Cardiac muscle cell (in vitro differentiated cells and primary cell): Measurements from ENCODE around the gene CTRB1. TPM values are rescaled to one million over a fixed set of nuclear protein-coding genes. Genes with fewer than 3 reads are reported as not detected.
"Not testable (repeated sequence)": the region's sequence is repeated elsewhere in the genome, so short reads cannot be mapped to it uniquely, and the experiment has no call there.

Source experiments
- DNase-seq, 2 donors: peaks; one replicate each; pipeline versions ENCODE4 v3.0.0 to v3.0.0-alpha.2; 2010 to 2017; ENCODE audit warnings: low read depth in 1 of 2, low spot score in 1 of 2
- H3K27ac ChIP-seq: fragments of 200-600 bp; sonication (generic); 2 replicates; pipeline ENCODE4 v1.5.1; 2016
- H3K27me3 ChIP-seq: fragments of 200-600 bp; sonication (generic); 2 replicates; pipeline ENCODE4 v1.6.0; 2016; ENCODE audit warnings: control low read depth
- H3K36me3 ChIP-seq: fragments of 200-600 bp; sonication (generic); 2 replicates; pipeline ENCODE4 v1.5.1; 2016; ENCODE audit warnings: control low read depth
- H3K4me1 ChIP-seq: fragments of 200-600 bp; sonication (generic); 2 replicates; pipeline ENCODE4 v1.8.1; 2017; ENCODE audit warnings: low read depth, mild to moderate bottlenecking, mixed run types
- H3K4me3 ChIP-seq: fragments of 200-600 bp; sonication (generic); 2 replicates; pipeline ENCODE4 v1.5.1; 2016; ENCODE audit warnings: mild to moderate bottlenecking
- H3K9me3 ChIP-seq: fragments of 200-600 bp; sonication (generic); 2 replicates; pipeline ENCODE4 v1.5.1; 2017; ENCODE audit warnings: low read depth, mild to moderate bottlenecking, control low read depth
- CTCF ChIP-seq: IDR thresholded peaks from 2 replicates; pipeline ENCODE4 v1.5.1; 2012; ENCODE audit warnings: low read depth, mild to moderate bottlenecking, low read length
- polyA plus RNA-seq: library from polyadenylated mRNA; unstranded; fragments of >200 nt; fragmentation: Nextera tagmentation; extraction: Ambion mirVana; gene quantifications from 2 replicates; pipeline ENCODE4 v1.2.1, GENCODE V29; 2016
- total RNA-seq: library from RNA; depleted of rRNA; stranded (reverse); fragments of >200 nt; gene quantifications from 2 replicates; pipeline ENCODE4 v1.2.3, GENCODE V29; 2016

Gene CTRB1
- total and polyA plus RNA-seq, 2 experiments from 2014 or later, result 1.1 TPM; not detected in 1

GRCh38 chr16:75216127-75216526 lies 2.7 kb upstream of the CTRB1 start:
- no peak overlapping the region for H3K27ac ChIP-seq
- DNase-seq, result no peak
- TF ChIP-seq CTCF, result no peak

DNA sequence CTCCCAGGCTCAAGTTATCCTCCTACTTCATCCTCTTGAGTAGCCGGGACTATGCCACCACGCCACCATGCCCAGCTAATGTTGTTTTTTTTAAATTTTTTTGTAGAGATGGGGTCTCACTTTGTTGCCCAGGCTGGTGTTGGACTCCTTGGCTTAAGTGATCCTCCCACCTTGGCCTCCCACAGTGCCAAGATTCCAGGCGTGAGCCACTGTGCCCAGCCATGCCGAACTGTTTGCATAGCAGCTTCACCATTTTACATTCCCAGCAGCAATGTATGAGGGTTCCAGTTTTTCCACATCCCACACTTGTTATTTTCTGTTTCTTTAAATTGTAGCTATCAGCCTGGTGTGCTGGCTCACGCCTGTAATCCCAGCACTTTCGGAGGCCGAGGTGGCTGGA lies 2.2 kb upstream of the CTRB1 start:
- H3K9me3 ChIP-seq, result no peaks in the 10 kb centered on the region
- H3K27ac ChIP-seq, result no peak overlapping the region
- no peak for DNase-seq
- TF ChIP-seq CTCF, result no peak
- H3K4me3 ChIP-seq, result no peak overlapping the region
- H3K36me3 ChIP-seq, result no peaks in the 10 kb centered on the region
- H3K27me3 ChIP-seq, result no peaks in the 10 kb centered on the region
- no peaks in the 10 kb centered on the region for H3K4me1 ChIP-seq

More at GRCh38 chr16:75216127-75216526, 2.7 kb upstream of the CTRB1 start:
- H3K9me3 ChIP-seq, result no peaks in the 10 kb centered on the region
- no peaks in the 10 kb centered on the region for H3K4me1 ChIP-seq
- H3K27me3 ChIP-seq, result no peaks in the 10 kb centered on the region
- no peaks in the 10 kb centered on the region for H3K36me3 ChIP-seq
- no peak overlapping the region for H3K4me3 ChIP-seq

GRCh38 chr16:75217389-75217851 lies 1.4 kb upstream of the CTRB1 start:
- no peak for TF ChIP-seq CTCF
- Histone ChIP-seq H3K4me1 (no peaks in the 10 kb centered on the region), H3K27ac (no peak overlapping the region), H3K9me3 (no peaks in the 10 kb centered on the region), H3K27me3 (no peaks in the 10 kb centered on the region), H3K36me3 (no peaks in the 10 kb centered on the region), H3K4me3 (no peak overlapping the region)
- DNase-seq, result no peak

GRCh38 chr16:75219088-75219487 lies 300 bp downstream of the CTRB1 start:
- Histone ChIP-seq H3K36me3 (no peaks in the 10 kb centered on the region), H3K9me3 (no peaks in the 10 kb centered on the region), H3K4me3 (no peak overlapping the region), H3K27ac (no peak overlapping the region), H3K4me1 (no peaks in the 10 kb centered on the region), H3K27me3 (no peaks in the 10 kb centered on the region)
- TF ChIP-seq CTCF, result no peak
- no peak for DNase-seq

DNA sequence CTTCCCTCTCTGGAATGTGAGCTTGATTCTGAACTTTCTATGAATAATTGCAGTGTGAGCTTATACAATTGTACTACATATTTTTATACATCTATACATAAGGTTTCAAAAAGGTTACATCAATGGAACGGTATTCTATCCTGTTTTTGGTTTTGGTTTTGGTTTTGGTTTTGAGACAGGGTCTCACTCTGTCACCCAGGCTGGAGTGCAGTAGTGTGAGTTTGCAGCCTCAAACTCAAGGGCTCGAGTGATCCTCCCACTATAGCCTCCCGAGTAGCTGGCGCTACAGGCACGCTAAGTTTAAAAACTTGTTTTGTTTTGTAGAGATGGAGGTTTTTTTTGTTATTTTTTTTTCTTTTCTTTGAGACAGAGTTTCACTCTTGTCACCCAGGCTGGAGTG lies 1.1 kb downstream of the CTRB1 start:
- Histone ChIP-seq H3K27ac (no peak overlapping the region), H3K4me3 (no peak overlapping the region), H3K36me3 (no peaks in the 10 kb centered on the region), H3K4me1 (no peaks in the 10 kb centered on the region), H3K9me3 (no peaks in the 10 kb centered on the region), H3K27me3 (no peaks in the 10 kb centered on the region)
- TF ChIP-seq CTCF, result no peak
- DNase-seq, result no peak

- Histone ChIP-seq H3K36me3 (no peaks in the 10 kb centered on the region), H3K4me3 (no peak overlapping the region), H3K27ac (no peak overlapping the region), H3K9me3 (no peaks in the 10 kb centered on the region), H3K4me1 (no peaks in the 10 kb centered on the region), H3K27me3 (no peaks in the 10 kb centered on the region)
- DNase-seq, result no peak
- no peak for TF ChIP-seq CTCF
Observed at GRCh38 chr16:75222271-75222783, 3.5 kb downstream of the CTRB1 start.

GRCh38 chr16:75223129-75223528 lies 4.3 kb downstream of the CTRB1 start:
- not testable (repeated sequence) for H3K27me3 ChIP-seq, H3K4me1 ChIP-seq, H3K27ac ChIP-seq, DNase-seq, H3K36me3 ChIP-seq, H3K4me3 ChIP-seq, H3K9me3 ChIP-seq
